Measurements from ENCODE around the gene TXNL4B.
A peak's percentile ranks its signal among the peaks of the same experiment; 100 is the strongest.

Gene TXNL4B

GRCh38 chr16:72093448-72094265, at the start of gene TXNL4B, which contains the start of gene DHX38:
TXNL4B (minus strand) TSS chr16:72093620; CDS start chr16:72090749, 2,871 bp downstream.
DHX38 (plus strand) TSS chr16:72093847; CDS start chr16:72096158, 2,311 bp downstream.
- DNase-seq (ENCODE audit: low spot score) = peak; percentile 99

GRCh38 chr16:72142476-72142875, 49.1 kb upstream of the TXNL4B start:
- DNase-seq (ENCODE audit: low spot score) = no peak

- DNase-seq (ENCODE audit: low spot score) = no peak
Measured at GRCh38 chr16:72139908-72140307, 46.5 kb upstream of the TXNL4B start.

GRCh38 chr16:72138064-72138572, 44.7 kb upstream of the TXNL4B start:
- no peak for DNase-seq (ENCODE audit: low spot score)

GRCh38 chr16:72137380-72138063, 44.1 kb upstream of the TXNL4B start:
- DNase-seq (ENCODE audit: low spot score) = no peak

GRCh38 chr16:72134507-72134906, 41.1 kb upstream of the TXNL4B start:
- no peak for DNase-seq (ENCODE audit: low spot score)

- no peak for DNase-seq (ENCODE audit: low spot score)
Measured at GRCh38 chr16:72132726-72133125, 39.3 kb upstream of the TXNL4B start.

- DNase-seq (ENCODE audit: low spot score) = no peak
Measured at GRCh38 chr16:72131036-72131435, 37.6 kb upstream of the TXNL4B start.

GRCh38 chr16:72129976-72130656, 36.7 kb upstream of the TXNL4B start:
- no peak for DNase-seq (ENCODE audit: low spot score)

- no peak for DNase-seq (ENCODE audit: low spot score)
Measured at GRCh38 chr16:72128701-72129100, 35.3 kb upstream of the TXNL4B start.

GRCh38 chr16:72126429-72126765, 33.0 kb upstream of the TXNL4B start:
- no peak for DNase-seq (ENCODE audit: low spot score)

GRCh38 chr16:72125635-72126428, 32.4 kb upstream of the TXNL4B start:
- DNase-seq (ENCODE audit: low spot score) = no peak

- DNase-seq (ENCODE audit: low spot score) = peak; percentile 91
Measured at GRCh38 chr16:72124761-72125634, 31.6 kb upstream of the TXNL4B start.

- DNase-seq (ENCODE audit: low spot score) = no peak
Measured at GRCh38 chr16:72124148-72124547, 30.7 kb upstream of the TXNL4B start.

- DNase-seq (ENCODE audit: low spot score) = no peak
Measured at GRCh38 chr16:72123426-72123825, 30.0 kb upstream of the TXNL4B start.

GRCh38 chr16:72122916-72123315, 29.5 kb upstream of the TXNL4B start:
- DNase-seq (ENCODE audit: low spot score) = no peak

GRCh38 chr16:72122308-72122707, 28.9 kb upstream of the TXNL4B start:
- no peak for DNase-seq (ENCODE audit: low spot score)

GRCh38 chr16:72120026-72120425, 26.6 kb upstream of the TXNL4B start:
- no peak for DNase-seq (ENCODE audit: low spot score)

- DNase-seq (ENCODE audit: low spot score) = no peak
Measured at GRCh38 chr16:72113616-72113945, 20.2 kb upstream of the TXNL4B start.

GRCh38 chr16:72112906-72113615, 19.6 kb upstream of the TXNL4B start:
- no peak for DNase-seq (ENCODE audit: low spot score)

Data from GM03348 (cell line).